ENCODE measurements around the gene GPC5.

- TF ChIP-seq, protein P1, sequence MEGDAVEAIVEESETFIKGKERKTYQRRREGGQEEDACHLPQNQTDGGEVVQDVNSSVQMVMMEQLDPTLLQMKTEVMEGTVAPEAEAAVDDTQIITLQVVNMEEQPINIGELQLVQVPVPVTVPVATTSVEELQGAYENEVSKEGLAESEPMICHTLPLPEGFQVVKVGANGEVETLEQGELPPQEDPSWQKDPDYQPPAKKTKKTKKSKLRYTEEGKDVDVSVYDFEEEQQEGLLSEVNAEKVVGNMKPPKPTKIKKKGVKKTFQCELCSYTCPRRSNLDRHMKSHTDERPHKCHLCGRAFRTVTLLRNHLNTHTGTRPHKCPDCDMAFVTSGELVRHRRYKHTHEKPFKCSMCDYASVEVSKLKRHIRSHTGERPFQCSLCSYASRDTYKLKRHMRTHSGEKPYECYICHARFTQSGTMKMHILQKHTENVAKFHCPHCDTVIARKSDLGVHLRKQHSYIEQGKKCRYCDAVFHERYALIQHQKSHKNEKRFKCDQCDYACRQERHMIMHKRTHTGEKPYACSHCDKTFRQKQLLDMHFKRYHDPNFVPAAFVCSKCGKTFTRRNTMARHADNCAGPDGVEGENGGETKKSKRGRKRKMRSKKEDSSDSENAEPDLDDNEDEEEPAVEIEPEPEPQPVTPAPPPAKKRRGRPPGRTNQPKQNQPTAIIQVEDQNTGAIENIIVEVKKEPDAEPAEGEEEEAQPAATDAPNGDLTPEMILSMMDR (conservative IDR thresholded peaks at IDR 0.05; ENCODE audit: low read depth, low read length), result no peak
- no peak for TF ChIP-seq EZH2 (IDR thresholded peaks at IDR 0.05; ENCODE audit: borderline replicate concordance, low read depth, low read length, poor library complexity, severe bottlenecking)
Measured at GRCh38 chr13:92101801-92102200, 703.4 kb downstream of the GPC5 start.

Data from A673 (cell line).